OCI-LY1 (cell line): ENCODE data around the gene MILR1.

Source experiments
- H2AFZ ChIP-seq: fragments of 200-600 bp; sonication (generic), shearing (Covaris generic); 2 replicates; pipeline ENCODE4 v1.6.0; 2014; ENCODE audit warnings: antibody characterized with exemption, mild to moderate bottlenecking, low read length
- H3F3A ChIP-seq: fragments of 200-600 bp; sonication (generic), shearing (Covaris generic); 2 replicates; pipeline ENCODE4 v1.6.0; 2014; ENCODE audit warnings: mild to moderate bottlenecking, antibody characterized with exemption, low read length, moderate library complexity; ENCODE audit not compliant: insufficient read depth
- H3K27ac ChIP-seq: fragments of 200-600 bp; sonication (generic); 2 replicates; pipeline ENCODE4 v1.5.1; 2014; ENCODE audit warnings: low read length, mixed run types, mild to moderate bottlenecking, low read depth; ENCODE audit not compliant: poor library complexity, severe bottlenecking
- H3K27me3 ChIP-seq: fragments of 200-600 bp; sonication (generic); 2 replicates; pipeline ENCODE4 v1.6.0; 2014; ENCODE audit warnings: antibody characterized with exemption, mild to moderate bottlenecking, low read length, moderate library complexity; ENCODE audit not compliant: insufficient read depth
- H3K36me3 ChIP-seq: fragments of 200-600 bp; sonication (generic); 2 replicates; pipeline ENCODE4 v1.6.1; 2014; ENCODE audit warnings: mild to moderate bottlenecking, antibody characterized with exemption, low read length, moderate library complexity, mixed read lengths; ENCODE audit not compliant: insufficient read depth
- H3K4me1 ChIP-seq: fragments of 200-600 bp; sonication (generic); 2 replicates; pipeline ENCODE4 v1.5.1; 2014; ENCODE audit warnings: mild to moderate bottlenecking, low read length, moderate library complexity; ENCODE audit not compliant: insufficient read depth, severe bottlenecking
- H3K4me2 ChIP-seq: fragments of 200-600 bp; sonication (generic), shearing (Covaris generic); 2 replicates; pipeline ENCODE4 v1.6.1; 2014; ENCODE audit warnings: low read length
- H3K4me3 ChIP-seq: fragments of 200-600 bp; sonication (generic); 2 replicates; pipeline ENCODE4 v1.5.1; 2014; ENCODE audit warnings: low read length, low read depth, mild to moderate bottlenecking, mixed read lengths; ENCODE audit not compliant: poor library complexity, severe bottlenecking
- H3K79me2 ChIP-seq: fragments of 200-600 bp; shearing (Covaris generic); 2 replicates; pipeline ENCODE4 v1.6.1; 2016; ENCODE audit warnings: mixed run types, low read length, mixed read lengths; ENCODE audit not compliant: insufficient read depth
- H3K9ac ChIP-seq: fragments of 200-600 bp; sonication (generic), shearing (Covaris generic); 2 replicates; pipeline ENCODE4 v1.6.1; 2014; ENCODE audit warnings: mild to moderate bottlenecking, low read length, mixed read lengths
- H3K9me2 ChIP-seq: fragments of 200-600 bp; sonication (generic), shearing (Covaris generic); 2 replicates; pipeline ENCODE4 v1.6.1; 2014; ENCODE audit warnings: low read depth, mild to moderate bottlenecking, low read length, mixed read lengths
- H3K9me3 ChIP-seq: fragments of 200-600 bp; shearing (Covaris generic); 2 replicates; pipeline ENCODE4 v1.6.1; 2014; ENCODE audit warnings: low read length, mixed read lengths
- H4K20me1 ChIP-seq: fragments of 200-600 bp; sonication (generic), shearing (Covaris generic); 2 replicates; pipeline ENCODE4 v1.6.0; 2016; ENCODE audit warnings: mild to moderate bottlenecking, low read length; ENCODE audit not compliant: insufficient read depth
- EZH2 ChIP-seq: fragments of 200-600 bp; sonication (generic), shearing (Covaris generic); IDR thresholded peaks from 2 replicates; pipeline ENCODE4 v1.8.0; 2017; ENCODE audit warnings: borderline replicate concordance, mixed run types, mild to moderate bottlenecking, antibody characterized with exemption, low read length, moderate library complexity, mixed read lengths
- TF ChIP-seq, protein P1 (sequence below): fragments of 200-600 bp; sonication (generic), shearing (Covaris generic); IDR thresholded peaks from 2 replicates; pipeline ENCODE4 v1.5.1; 2017; ENCODE audit warnings: mild to moderate bottlenecking, antibody characterized with exemption, low read length, moderate library complexity, mixed read lengths

Gene MILR1, protein sequence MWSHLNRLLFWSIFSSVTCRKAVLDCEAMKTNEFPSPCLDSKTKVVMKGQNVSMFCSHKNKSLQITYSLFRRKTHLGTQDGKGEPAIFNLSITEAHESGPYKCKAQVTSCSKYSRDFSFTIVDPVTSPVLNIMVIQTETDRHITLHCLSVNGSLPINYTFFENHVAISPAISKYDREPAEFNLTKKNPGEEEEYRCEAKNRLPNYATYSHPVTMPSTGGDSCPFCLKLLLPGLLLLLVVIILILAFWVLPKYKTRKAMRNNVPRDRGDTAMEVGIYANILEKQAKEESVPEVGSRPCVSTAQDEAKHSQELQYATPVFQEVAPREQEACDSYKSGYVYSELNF

DNA sequence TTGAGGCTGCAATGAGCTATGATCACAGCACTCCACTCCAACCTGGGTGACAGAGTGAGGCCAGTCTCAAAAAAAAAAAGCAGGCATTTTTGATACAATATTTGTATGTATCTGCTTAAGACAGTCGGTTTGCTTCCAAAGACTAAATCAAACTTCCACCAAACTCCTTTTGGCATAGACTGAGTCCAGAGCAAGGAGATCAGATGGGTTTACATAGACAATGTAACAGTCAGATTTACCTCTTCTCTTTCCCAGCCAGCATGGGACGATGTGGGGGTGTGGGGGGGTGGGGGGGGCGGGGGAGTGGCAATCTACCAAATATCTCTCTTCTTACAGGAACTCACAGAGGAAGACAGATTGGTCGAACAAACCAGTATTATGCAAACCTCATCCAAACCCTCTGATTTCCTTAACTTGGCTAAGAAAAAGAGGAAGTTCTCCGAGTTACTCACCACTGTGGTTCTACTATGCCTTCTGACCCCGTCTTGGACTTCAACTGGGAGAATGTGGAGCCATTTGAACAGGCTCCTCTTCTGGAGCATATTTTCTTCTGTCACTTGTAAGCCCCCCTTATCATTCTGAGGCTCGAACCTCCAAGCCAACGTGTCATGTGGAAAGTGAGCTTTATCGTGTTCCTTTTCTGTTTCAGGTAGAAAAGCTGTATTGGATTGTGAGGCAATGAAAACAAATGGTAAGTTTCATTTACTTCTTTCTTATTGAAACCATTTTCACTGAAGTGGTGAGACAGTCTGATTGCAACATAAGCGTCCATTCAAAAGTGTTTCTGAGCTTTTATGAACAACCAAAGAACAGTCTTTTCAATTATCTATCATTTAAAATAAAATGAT, at the start of gene MILR1:
TSS of gene MILR1 (plus strand) at position 451 of the 848 bp plus-strand sequence. CDS start at position 505, 54 bp downstream.
- TF ChIP-seq EZH2: no peak
- TF ChIP-seq, protein P1, sequence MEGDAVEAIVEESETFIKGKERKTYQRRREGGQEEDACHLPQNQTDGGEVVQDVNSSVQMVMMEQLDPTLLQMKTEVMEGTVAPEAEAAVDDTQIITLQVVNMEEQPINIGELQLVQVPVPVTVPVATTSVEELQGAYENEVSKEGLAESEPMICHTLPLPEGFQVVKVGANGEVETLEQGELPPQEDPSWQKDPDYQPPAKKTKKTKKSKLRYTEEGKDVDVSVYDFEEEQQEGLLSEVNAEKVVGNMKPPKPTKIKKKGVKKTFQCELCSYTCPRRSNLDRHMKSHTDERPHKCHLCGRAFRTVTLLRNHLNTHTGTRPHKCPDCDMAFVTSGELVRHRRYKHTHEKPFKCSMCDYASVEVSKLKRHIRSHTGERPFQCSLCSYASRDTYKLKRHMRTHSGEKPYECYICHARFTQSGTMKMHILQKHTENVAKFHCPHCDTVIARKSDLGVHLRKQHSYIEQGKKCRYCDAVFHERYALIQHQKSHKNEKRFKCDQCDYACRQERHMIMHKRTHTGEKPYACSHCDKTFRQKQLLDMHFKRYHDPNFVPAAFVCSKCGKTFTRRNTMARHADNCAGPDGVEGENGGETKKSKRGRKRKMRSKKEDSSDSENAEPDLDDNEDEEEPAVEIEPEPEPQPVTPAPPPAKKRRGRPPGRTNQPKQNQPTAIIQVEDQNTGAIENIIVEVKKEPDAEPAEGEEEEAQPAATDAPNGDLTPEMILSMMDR: no peak
- Histone ChIP-seq H3K4me3 (peak within 1 kb of the TSS; percentile 68), H3F3A (0 out of 2 replicates have a peak, but pooled peaks cover 4% of the 10 kb centered on the region), H3K27ac (peak within 1 kb of the TSS; percentile 84), H3K9me2 (no peaks in the 10 kb centered on the region), H3K27me3 (no peaks in the 10 kb centered on the region), H2AFZ (no peak within 1 kb of the TSS), H3K9me3 (no peaks in the 10 kb centered on the region), H3K79me2 (no peaks in the 10 kb centered on the region), H3K36me3 (peaks cover 30% of the 10 kb centered on the region), H3K4me2 (peak within 1 kb of the TSS; percentile 94), H3K4me1 (peaks cover 47% of the 10 kb centered on the region), H3K9ac (peak within 1 kb of the TSS; percentile 81), H4K20me1 (no peaks in the 10 kb centered on the region)

DNA sequence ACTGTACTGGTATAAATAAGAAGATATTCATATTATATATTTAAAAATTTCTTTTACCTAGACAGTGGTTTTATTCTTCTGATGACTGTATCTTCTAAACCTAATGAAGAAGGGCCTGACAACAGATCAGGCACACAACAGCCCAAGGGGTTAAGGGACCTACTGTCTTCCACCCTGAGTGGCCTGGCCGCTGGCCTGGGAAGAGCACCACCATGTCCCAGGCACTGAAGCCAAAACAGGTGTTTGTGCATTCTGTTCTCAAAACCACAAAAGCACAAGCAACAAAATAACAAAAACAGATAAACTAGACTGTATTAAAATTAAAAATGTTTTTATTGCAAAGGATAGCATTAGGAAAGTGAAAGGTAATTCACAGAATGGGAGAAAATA, 49.2 kb upstream of the MILR1 start:
- Histone ChIP-seq H3K4me3 (no peak overlapping the region), H3K4me1 (peaks cover 10% of the 10 kb centered on the region), H3K9me2 (no peaks in the 10 kb centered on the region), H2AFZ (no peak overlapping the region), H3K9ac (no peak overlapping the region), H3K27me3 (no peaks in the 10 kb centered on the region), H4K20me1 (no peaks in the 10 kb centered on the region), H3K9me3 (no peaks in the 10 kb centered on the region), H3K4me2 (no peak overlapping the region), H3K27ac (no peak overlapping the region), H3K36me3 (no peaks in the 10 kb centered on the region; the same call in 1 of the 2 replicates), H3K79me2 (no peaks in the 10 kb centered on the region), H3F3A (no peaks in the 10 kb centered on the region)
- no peak for TF ChIP-seq EZH2
- TF ChIP-seq, protein P1: no peak

DNA sequence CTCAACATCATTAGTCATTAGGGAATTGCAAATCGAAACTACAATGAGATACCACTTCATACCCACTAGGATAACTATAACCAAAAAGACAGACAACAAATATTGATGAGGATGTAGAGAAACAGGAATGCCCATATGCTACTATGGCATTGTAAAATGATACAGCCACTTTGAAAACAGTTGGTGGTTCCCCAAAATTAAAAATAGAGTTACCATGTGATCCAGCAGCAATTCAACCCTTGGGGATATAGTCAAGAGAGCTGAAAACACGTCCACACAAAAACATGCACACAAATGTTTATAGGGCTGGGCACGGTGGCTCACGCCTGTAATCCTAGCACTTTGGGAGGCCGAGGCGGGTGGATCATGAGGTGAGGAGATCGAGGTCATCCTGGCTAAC, 48.3 kb upstream of the MILR1 start:
- no peak overlapping the region for H2AFZ ChIP-seq
- no peak overlapping the region for H3K4me2 ChIP-seq
- no peak overlapping the region for H3K27ac ChIP-seq
- no peaks in the 10 kb centered on the region for H3F3A ChIP-seq
- no peak overlapping the region for H3K4me3 ChIP-seq
- TF ChIP-seq EZH2: no peak
- TF ChIP-seq, protein P1: no peak
- H3K4me1 ChIP-seq: peaks cover 18% of the 10 kb centered on the region
- no peaks in the 10 kb centered on the region; the same call in 1 of the 2 replicates for H3K36me3 ChIP-seq
- H3K79me2 ChIP-seq: no peaks in the 10 kb centered on the region
- no peak overlapping the region for H3K9ac ChIP-seq
- H3K27me3 ChIP-seq: no peaks in the 10 kb centered on the region
- H3K9me3 ChIP-seq: no peaks in the 10 kb centered on the region
- no peaks in the 10 kb centered on the region for H4K20me1 ChIP-seq
- H3K9me2 ChIP-seq: no peaks in the 10 kb centered on the region
